Natural killer cell (primary cell): Measurements from ENCODE around the gene CHGA. TPM values are rescaled to one million over a fixed set of nuclear protein-coding genes. Genes with fewer than 3 reads are reported as not detected.
A peak's percentile ranks its signal among the peaks of the same experiment; 100 is the strongest.

Source experiments
- ATAC-seq, 3 donors: fragments of 150-1000 bp in 2 of 3; fragments of 200-7000 bp in 1 of 3; cut with Tn5 transposase; 1 replicate in 1 of 3; 2 replicates in 2 of 3; pipeline ENCODE4 v1.10.0; 2021; ENCODE audit warnings: mild to moderate bottlenecking in 2 of 3, moderate library complexity in 2 of 3
- DNase-seq, 2 donors: peaks; one replicate each; pipeline versions ENCODE4 v3.0.0 to v3.0.0-alpha.2; 2013 to 2021; ENCODE audit warnings: mixed read lengths in 1 of 2
- H3K27ac ChIP-seq: one replicate; pipeline ENCODE4 v1.5.1; 2013; ENCODE audit warnings: mild to moderate bottlenecking, low read length
- H3K27me3 ChIP-seq: one replicate; pipeline ENCODE4 v1.6.1; 2013; ENCODE audit warnings: low read length; ENCODE audit not compliant: control insufficient read depth, insufficient read depth
- H3K36me3 ChIP-seq: one replicate; pipeline ENCODE4 v1.6.1; 2013; ENCODE audit warnings: low read length; ENCODE audit not compliant: control insufficient read depth, insufficient read depth
- H3K4me1 ChIP-seq: one replicate; pipeline ENCODE4 v1.6.1; 2013; ENCODE audit warnings: low read length; ENCODE audit not compliant: control insufficient read depth, insufficient read depth
- H3K4me3 ChIP-seq: one replicate; pipeline ENCODE4 v1.5.1; 2013; ENCODE audit warnings: low read length
- H3K9me3 ChIP-seq: one replicate; pipeline ENCODE4 v1.6.1; 2013; ENCODE audit warnings: low read length; ENCODE audit not compliant: control insufficient read depth, insufficient read depth
- H3K27ac Mint-ChIP-seq, 2 donors: one replicate each; pipeline ENCODE4 v1.8.0; 2022; ENCODE audit warnings: mild to moderate bottlenecking in 2 of 2, mixed read lengths in 2 of 2, moderate library complexity in 1 of 2
- H3K27me3 Mint-ChIP-seq, 2 donors: one replicate each; pipeline ENCODE4 v1.8.0; 2022; ENCODE audit warnings: low read depth in 2 of 2, mixed read lengths in 2 of 2
- H3K36me3 Mint-ChIP-seq: one replicate; pipeline ENCODE4 v1.8.0; 2022; ENCODE audit warnings: mixed read lengths
- H3K4me1 Mint-ChIP-seq, 2 donors: one replicate each; pipeline ENCODE4 v1.8.0; 2022; ENCODE audit warnings: mixed read lengths in 2 of 2
- H3K4me3 Mint-ChIP-seq: one replicate; pipeline ENCODE4 v1.8.0; 2022; ENCODE audit warnings: mild to moderate bottlenecking, moderate library complexity, mixed read lengths
- H3K9me3 Mint-ChIP-seq, 2 donors: one replicate each; pipeline ENCODE4 v1.8.0; 2022; ENCODE audit warnings: mixed read lengths in 2 of 2
- WGBS: methylation state at CpG from one replicate; pipeline ENCODE4 v1.1.7; 2013; ENCODE audit warnings: missing lambda C conversion rate; ENCODE audit not compliant: insufficient coverage; 5-methylcytosine and 5-hydroxymethylcytosine counted together
- intact Hi-C: fragments of 100-400 bp; cut with micrococcal nuclease; formaldehyde crosslinking; loops from one replicate; pipeline ENCODE4 v1.14.2; 2022
- total RNA-seq, 4 donors: library from RNA; stranded (reverse); fragments of 120-200 nt in 1 of 4; gene quantifications; one replicate each; pipeline versions ENCODE4 v1.2.3 to v1.2.4, GENCODE V29; 2013 to 2022
- TF ChIP-seq, protein P1 (sequence below): fragments of 200-600 bp; IDR thresholded peaks from one replicate; pipeline ENCODE4 v1.8.0; 2022; ENCODE audit warnings: antibody characterized with exemption

CHGA gene
- total RNA-seq, 3 donors from 2014 or later (not counting 1 experiment from before 2014, with no cell fraction given), result not detected

DNA sequence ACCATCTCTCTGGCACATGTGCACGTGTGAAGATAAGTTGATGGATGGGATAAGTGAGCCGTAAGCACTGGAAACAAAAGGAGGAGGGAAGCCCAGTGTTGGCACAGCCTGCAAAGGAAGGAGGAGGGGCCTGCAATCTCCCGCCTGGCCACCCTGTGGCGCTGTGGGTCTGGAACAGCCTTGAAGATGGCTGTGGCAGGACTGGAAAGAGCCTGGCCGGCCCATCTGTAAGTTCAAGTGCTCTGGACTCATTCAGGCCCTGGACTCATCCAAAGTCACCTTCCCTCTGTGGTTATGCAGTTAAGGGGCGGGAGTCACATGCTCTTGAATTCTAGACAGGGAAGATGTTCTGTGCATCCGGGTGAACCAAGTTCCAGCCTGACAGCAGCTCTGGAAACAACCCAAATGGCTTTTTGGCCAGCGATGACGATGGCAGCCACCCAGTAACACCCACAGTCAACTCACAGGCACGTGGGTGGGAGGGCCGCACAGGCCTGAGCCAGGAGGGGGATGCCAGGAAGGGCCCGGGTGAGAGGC is 50.4 kb downstream of the CHGA start:
- H3K27me3 ChIP-seq, result no peaks in the 10 kb centered on the region
- no peak for ATAC-seq
- intact Hi-C loops, result no loop called here
- peaks cover 23% of the 10 kb centered on the region for H3K36me3 Mint-ChIP-seq
- H3K4me1 ChIP-seq, result no peaks in the 10 kb centered on the region
- no peak overlapping the region for H3K4me3 ChIP-seq
- 96% methylated on average over 12 of the region's 12 CpGs for WGBS
- H3K36me3 ChIP-seq, result peaks cover 3% of the 10 kb centered on the region
- TF ChIP-seq, protein P1, sequence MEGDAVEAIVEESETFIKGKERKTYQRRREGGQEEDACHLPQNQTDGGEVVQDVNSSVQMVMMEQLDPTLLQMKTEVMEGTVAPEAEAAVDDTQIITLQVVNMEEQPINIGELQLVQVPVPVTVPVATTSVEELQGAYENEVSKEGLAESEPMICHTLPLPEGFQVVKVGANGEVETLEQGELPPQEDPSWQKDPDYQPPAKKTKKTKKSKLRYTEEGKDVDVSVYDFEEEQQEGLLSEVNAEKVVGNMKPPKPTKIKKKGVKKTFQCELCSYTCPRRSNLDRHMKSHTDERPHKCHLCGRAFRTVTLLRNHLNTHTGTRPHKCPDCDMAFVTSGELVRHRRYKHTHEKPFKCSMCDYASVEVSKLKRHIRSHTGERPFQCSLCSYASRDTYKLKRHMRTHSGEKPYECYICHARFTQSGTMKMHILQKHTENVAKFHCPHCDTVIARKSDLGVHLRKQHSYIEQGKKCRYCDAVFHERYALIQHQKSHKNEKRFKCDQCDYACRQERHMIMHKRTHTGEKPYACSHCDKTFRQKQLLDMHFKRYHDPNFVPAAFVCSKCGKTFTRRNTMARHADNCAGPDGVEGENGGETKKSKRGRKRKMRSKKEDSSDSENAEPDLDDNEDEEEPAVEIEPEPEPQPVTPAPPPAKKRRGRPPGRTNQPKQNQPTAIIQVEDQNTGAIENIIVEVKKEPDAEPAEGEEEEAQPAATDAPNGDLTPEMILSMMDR, result peak; percentile 33
- no peaks in the 10 kb centered on the region for H3K27me3 Mint-ChIP-seq
- peak in 1 of 2 donors; percentile 23 for DNase-seq
- peaks cover 16 to 43% of the 10 kb centered on the region in 2 donors for H3K4me1 Mint-ChIP-seq
- no peak overlapping the region for H3K4me3 Mint-ChIP-seq
- H3K9me3 Mint-ChIP-seq, result peaks cover 5% of the 10 kb centered on the region in 2 donors
- H3K27ac ChIP-seq, result no peak overlapping the region
- H3K9me3 ChIP-seq, result peaks cover 12% of the 10 kb centered on the region
- peak overlapping the region in 1 of 2 donors; percentile 30 for H3K27ac Mint-ChIP-seq

- Histone ChIP-seq H3K9me3 (peaks cover 17% of the 10 kb centered on the region), H3K4me3 (no peak overlapping the region), H3K27ac (no peak overlapping the region), H3K36me3 (peaks cover 3% of the 10 kb centered on the region), H3K4me1 (no peaks in the 10 kb centered on the region), H3K27me3 (no peaks in the 10 kb centered on the region)
- Mint-ChIP-seq H3K36me3 (peaks cover 25% of the 10 kb centered on the region), H3K27me3 (no peaks in the 10 kb centered on the region), H3K4me1 (peaks cover 19 to 45% of the 10 kb centered on the region in 2 donors), H3K4me3 (no peak overlapping the region), H3K9me3 (peaks cover 5 to 7% of the 10 kb centered on the region in 2 donors), H3K27ac (no peak overlapping the region)
- DNase-seq (no peak), ATAC-seq (no peak)
- 97% methylated on average over 9 of the region's 9 CpGs for WGBS
- TF ChIP-seq, protein P1, result no peak
- intact Hi-C loops, result no loop called here
These were observed 50.9 kb downstream of the CHGA start for GRCh38 chr14:92973798-92974372.

- Histone ChIP-seq H3K4me1 (no peaks in the 10 kb centered on the region), H3K27ac (no peak overlapping the region), H3K27me3 (no peaks in the 10 kb centered on the region), H3K4me3 (no peak overlapping the region), H3K36me3 (peaks cover 3% of the 10 kb centered on the region), H3K9me3 (peaks cover 19% of the 10 kb centered on the region)
- peaks cover 31% of the 10 kb centered on the region for H3K36me3 Mint-ChIP-seq
- WGBS, result 96% methylated on average over 17 of the region's 17 CpGs
- peaks cover 6 to 10% of the 10 kb centered on the region in 2 donors for H3K9me3 Mint-ChIP-seq
- TF ChIP-seq, protein P1, result no peak
- intact Hi-C loops, result no loop called here
- H3K4me3 Mint-ChIP-seq, result no peak overlapping the region
- ATAC-seq, result no peak
- peaks cover 19 to 39% of the 10 kb centered on the region in 2 donors for H3K4me1 Mint-ChIP-seq
- H3K27me3 Mint-ChIP-seq, result no peaks in the 10 kb centered on the region
- no peak overlapping the region for H3K27ac Mint-ChIP-seq
- DNase-seq, result no peak
These were observed 51.8 kb downstream of the CHGA start for GRCh38 chr14:92974541-92975345.
